ENCODE data around the gene PTPRT. TPM values are rescaled to one million over a fixed set of nuclear protein-coding genes. Genes with fewer than 3 reads are reported as not detected.

Gene PTPRT
- total and polyA plus RNA-seq, 12 donors = 0.05 to 0.34 (median 0.16) TPM; not detected in 1

DNA sequence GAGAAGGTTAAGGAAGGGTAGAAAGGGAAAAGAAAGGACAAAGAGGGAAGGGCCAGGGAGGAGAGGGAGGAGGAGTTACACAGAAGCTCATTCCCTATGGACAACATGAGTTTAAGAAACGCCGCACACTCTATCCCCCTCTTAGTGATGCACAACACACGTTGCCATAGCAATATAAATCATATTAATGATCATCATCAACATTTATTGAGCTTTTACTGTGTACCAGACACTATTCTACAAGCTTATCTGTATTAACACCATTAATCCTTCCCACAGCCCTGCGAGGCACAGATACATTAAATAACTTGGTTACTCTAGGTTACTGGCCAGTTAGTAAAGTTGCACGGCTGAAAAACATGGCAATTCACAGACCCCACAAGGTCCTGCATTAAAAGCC is 234.8 kb downstream of the PTPRT start:
- TF ChIP-seq, protein P1, sequence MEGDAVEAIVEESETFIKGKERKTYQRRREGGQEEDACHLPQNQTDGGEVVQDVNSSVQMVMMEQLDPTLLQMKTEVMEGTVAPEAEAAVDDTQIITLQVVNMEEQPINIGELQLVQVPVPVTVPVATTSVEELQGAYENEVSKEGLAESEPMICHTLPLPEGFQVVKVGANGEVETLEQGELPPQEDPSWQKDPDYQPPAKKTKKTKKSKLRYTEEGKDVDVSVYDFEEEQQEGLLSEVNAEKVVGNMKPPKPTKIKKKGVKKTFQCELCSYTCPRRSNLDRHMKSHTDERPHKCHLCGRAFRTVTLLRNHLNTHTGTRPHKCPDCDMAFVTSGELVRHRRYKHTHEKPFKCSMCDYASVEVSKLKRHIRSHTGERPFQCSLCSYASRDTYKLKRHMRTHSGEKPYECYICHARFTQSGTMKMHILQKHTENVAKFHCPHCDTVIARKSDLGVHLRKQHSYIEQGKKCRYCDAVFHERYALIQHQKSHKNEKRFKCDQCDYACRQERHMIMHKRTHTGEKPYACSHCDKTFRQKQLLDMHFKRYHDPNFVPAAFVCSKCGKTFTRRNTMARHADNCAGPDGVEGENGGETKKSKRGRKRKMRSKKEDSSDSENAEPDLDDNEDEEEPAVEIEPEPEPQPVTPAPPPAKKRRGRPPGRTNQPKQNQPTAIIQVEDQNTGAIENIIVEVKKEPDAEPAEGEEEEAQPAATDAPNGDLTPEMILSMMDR (IDR thresholded peaks at IDR 0.05) = no peak
- no peak for TF ChIP-seq POLR2A (IDR thresholded peaks at IDR 0.05)
- intact Hi-C loops (cut with DNase I) = no loop called here
- WGBS, 4 donors = 40 to 62% (median 55%) methylated on average over 5 of the region's 5 CpGs
- no peaks in the 10 kb centered on the region for H3K27me3 ChIP-seq
- no peak for DNase-seq
- no peaks in the 10 kb centered on the region for H3K9me3 ChIP-seq (replicated peaks in 1 of 3)
- H3K4me1 ChIP-seq (replicated peaks in 1 of 2) = no peaks in the 10 kb centered on the region
- H3K36me3 ChIP-seq (replicated peaks in 1 of 2) = no peaks in the 10 kb centered on the region
- H3K27ac ChIP-seq = no peak overlapping the region
- H3K4me3 ChIP-seq = no peak overlapping the region

DNA sequence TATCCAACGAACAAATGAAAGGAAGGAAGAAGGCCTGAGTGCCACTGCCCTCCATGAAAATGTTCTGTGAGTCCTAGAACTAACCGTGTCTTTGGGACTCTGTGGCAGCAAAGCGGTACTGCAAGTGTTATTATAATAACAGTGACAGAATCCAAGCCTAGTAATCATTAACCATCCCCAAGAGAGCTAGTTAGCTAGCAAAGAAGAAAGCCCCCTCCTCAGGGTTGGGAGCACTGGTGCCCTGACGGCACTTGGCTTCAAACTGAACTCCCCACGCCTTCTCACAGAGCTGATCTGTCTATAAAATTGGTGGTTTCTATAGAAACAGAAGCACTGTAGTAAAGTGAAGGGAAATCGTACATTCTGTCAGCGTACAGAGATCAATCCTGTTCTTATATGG is 239.8 kb downstream of the PTPRT start:
- intact Hi-C loops (cut with DNase I) = no loop called here
- no peak overlapping the region for H3K4me3 ChIP-seq
- TF ChIP-seq POLR2A (IDR thresholded peaks at IDR 0.05) = no peak
- TF ChIP-seq, protein P1 (IDR thresholded peaks at IDR 0.05) = no peak
- no peaks in the 10 kb centered on the region for H3K9me3 ChIP-seq (replicated peaks in 1 of 3)
- H3K27me3 ChIP-seq = no peaks in the 10 kb centered on the region
- no peak overlapping the region for H3K27ac ChIP-seq
- DNase-seq = no peak
- WGBS, 4 donors = 70 to 80% (median 71%) methylated on average over 7 of the region's 7 CpGs
- H3K36me3 ChIP-seq (replicated peaks in 1 of 2) = no peaks in the 10 kb centered on the region
- no peaks in the 10 kb centered on the region for H3K4me1 ChIP-seq (replicated peaks in 1 of 2)

DNA sequence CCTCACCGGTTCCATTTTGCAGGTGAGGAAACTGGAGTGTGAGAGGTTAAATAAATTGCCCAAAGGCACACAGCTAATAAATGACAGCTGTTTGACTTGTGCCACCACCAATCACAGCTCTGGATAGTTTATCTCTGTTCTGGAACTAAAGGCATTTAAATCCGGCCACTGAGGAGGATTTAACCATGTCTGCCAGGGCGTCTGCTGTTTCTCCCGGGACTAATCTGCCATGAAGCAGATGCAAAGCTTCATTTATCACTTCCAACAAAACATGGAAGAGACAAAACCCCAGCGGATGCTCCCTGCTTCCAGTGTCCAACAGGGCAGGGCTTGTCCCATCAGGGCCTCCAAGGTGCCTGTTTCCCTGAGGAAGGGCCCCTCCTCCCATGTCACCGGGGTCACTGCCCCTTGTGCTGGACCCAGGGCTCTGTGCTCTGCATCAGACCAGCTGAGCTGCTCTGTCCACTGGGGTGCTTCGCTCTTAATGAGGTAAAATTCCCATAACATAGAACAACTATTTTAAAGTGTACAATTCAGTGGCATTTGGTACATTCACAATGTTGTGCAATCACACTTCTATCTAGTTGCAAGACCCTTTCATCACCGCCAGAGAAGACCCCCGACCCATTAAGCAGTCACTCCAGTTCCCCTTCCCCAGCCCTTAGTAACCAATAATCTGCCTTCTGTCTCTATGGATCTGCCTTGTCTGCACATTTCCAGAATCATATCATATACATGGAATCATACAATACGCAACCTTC is 244.3 kb downstream of the PTPRT start:
- H3K36me3 ChIP-seq (replicated peaks in 1 of 2) = no peaks in the 10 kb centered on the region
- intact Hi-C loops (cut with DNase I) = no loop called here
- no peak overlapping the region for H3K4me3 ChIP-seq
- no peak for TF ChIP-seq POLR2A (IDR thresholded peaks at IDR 0.05)
- TF ChIP-seq, protein P1 (IDR thresholded peaks at IDR 0.05) = no peak
- DNase-seq = no peak
- H3K4me1 ChIP-seq (replicated peaks in 1 of 2) = no peaks in the 10 kb centered on the region
- no peaks in the 10 kb centered on the region for H3K27me3 ChIP-seq
- H3K27ac ChIP-seq = no peak overlapping the region
- H3K9me3 ChIP-seq (replicated peaks in 1 of 3) = no peaks in the 10 kb centered on the region
- 54 to 63% (median 60%) methylated on average over 10 of the region's 10 CpGs for whole genome bisulfite sequencing, 4 donors

DNA sequence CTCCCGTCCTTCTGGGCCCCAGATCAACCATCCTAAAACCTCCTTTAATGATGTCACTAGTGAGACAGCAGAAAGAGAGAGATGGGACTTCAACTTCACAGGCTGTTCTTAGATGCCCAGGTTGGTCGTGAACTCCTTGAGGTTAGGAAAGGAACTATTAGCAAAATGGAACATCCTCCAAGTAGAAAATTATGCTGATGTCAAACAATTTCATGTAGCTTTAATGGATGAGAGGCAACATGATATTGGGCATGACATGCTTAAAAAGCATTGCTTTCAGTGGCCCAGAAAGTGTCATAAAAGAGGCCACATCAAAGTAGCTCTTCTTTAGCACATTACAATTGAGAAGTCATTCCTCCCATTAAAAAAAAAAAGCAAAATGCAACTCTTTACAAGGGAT is 248.1 kb downstream of the PTPRT start:
- no peaks in the 10 kb centered on the region for H3K27me3 ChIP-seq
- no peaks in the 10 kb centered on the region for H3K36me3 ChIP-seq (replicated peaks in 1 of 2)
- H3K27ac ChIP-seq = no peak overlapping the region
- intact Hi-C loops (cut with DNase I) = no loop called here
- TF ChIP-seq, protein P1 (IDR thresholded peaks at IDR 0.05) = no peak
- TF ChIP-seq POLR2A (IDR thresholded peaks at IDR 0.05) = no peak
- H3K4me1 ChIP-seq (replicated peaks in 1 of 2) = no peaks in the 10 kb centered on the region
- no peak overlapping the region for H3K4me3 ChIP-seq
- H3K9me3 ChIP-seq (replicated peaks in 1 of 3) = no peaks in the 10 kb centered on the region
- no peak for DNase-seq
- WGBS, 4 donors = 68 to 70% (median 70%) methylated on average over 2 of the region's 2 CpGs
